Activated CD4-positive, CD25-positive, alpha-beta regulatory T cell treated with anti-CD3 and anti-CD28 coated beads, Interleukin-2, amount 50 U/mL, for 24 hours (primary cell): ENCODE measurements around the gene PDZD2.
"Not testable (repeated sequence)": the region's sequence is repeated elsewhere in the genome, so short reads cannot be mapped to it uniquely, and the experiment has no call there.

Experiments
- ATAC-seq, 2 donors: fragments of 150-1000 bp; cut with Tn5 transposase; one replicate each; pipeline ENCODE4 v1.10.0; 2021; ENCODE audit warnings: mild to moderate bottlenecking in 1 of 2, moderate library complexity in 1 of 2

The PDZD2 gene

DNA sequence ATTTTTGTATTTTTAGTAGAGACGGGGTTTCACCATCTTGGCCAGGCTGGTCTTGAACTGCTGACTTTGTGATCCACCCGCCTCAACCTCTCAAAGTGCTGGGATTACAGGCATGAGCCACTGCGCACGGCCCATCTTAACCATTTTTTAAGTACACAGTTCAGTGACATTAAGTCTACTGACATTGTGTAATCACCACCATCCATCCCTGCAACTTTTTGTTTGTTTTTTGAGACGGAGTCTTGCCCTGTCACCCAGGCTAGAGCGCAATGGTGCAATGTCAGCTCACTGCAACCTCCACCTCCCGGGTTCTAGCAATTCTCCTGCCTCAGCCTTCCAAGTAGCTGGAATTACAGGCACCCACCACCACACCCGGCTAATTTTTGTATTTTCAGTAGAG lies 480.0 kb downstream of the PDZD2 start:
- not testable (repeated sequence) for ATAC-seq

GRCh38 chr5:32123058-32123805 lies 484.3 kb downstream of the PDZD2 start:
- ATAC-seq, result no peak

- ATAC-seq, result no peak
Observed at GRCh38 chr5:32123889-32124676, 485.2 kb downstream of the PDZD2 start.

DNA sequence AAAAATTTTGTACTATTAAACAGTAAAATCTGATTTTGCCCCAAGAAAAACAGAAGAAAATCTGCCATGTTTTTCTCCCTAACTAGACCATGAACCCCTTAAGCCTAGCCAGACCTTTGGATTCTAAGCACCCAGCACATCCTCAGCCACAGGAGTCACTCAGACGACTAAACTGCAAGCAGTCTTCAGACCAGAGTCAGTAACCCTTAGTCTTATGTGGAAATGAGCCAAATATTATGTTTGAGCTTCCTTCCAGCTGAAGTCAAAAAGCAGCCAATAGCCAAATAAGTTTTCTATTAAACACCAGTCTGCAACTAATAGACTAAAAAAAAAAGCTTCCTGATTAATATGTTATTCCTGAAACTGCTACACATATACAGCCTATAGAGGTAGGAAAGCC lies 487.8 kb downstream of the PDZD2 start:
- ATAC-seq, result no peak

DNA sequence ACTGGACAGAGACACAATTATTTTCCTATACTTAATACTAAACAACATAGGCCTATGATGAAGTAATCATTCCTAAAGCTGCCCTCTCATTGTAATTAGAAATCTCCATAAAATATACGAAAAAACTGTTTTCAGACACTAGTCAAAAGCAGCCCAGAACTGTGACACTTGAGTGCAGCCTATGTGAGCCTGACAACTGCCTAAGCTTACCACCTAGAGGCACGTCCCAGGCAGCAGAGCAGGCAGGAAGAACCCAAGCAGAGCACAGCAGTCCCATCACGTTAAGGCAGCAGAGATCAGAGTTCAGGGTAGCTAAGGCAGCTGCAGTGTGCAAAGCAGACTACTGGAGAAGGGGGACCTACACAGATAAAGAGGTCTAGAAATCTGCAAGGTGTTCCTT lies 488.8 kb downstream of the PDZD2 start:
- ATAC-seq, result no peak

DNA sequence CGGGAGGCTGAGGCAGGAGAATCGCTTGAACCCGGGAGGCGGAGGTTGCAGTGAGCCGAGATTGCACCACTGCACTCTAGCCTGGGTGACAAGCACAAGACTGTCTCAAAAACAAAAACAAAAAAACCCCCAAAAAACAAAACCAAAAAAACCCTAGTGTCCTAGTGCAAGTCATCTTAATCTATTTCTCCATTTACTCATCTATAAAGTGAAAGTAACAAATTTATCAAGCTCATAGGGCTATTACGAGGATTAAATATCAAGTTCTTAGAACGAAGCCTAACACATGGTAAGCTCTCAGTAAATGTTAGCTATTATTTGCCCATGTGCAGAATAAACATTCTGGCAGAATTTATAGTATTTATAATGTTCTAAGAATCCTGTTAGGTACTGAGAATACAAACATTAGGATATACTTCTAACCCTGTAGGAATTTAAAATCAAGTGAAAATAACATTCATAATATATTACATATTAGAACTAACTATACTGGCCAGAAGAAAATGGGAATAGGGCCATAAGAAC lies 490.2 kb downstream of the PDZD2 start:
- peak; percentile 83 to 91 for ATAC-seq

DNA sequence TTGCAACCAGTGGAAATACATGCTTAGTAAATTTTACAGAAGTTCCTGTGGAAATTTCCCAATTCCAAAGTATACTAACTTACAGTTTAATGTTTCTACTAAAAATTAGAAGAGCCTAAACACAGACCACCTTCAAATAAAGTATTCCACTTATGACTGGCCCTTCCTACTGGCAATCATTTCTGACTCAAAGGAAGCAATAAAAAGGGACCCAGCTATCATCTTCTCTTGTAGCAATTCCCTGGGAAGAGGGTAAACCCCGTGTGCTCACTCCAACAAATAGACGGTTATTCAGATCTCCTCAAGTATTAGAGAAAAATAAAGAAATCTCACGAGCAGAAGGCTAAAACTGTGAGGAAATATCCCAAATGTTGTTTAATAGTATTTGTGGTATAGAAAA lies 491.9 kb downstream of the PDZD2 start:
- ATAC-seq, result no peak

DNA sequence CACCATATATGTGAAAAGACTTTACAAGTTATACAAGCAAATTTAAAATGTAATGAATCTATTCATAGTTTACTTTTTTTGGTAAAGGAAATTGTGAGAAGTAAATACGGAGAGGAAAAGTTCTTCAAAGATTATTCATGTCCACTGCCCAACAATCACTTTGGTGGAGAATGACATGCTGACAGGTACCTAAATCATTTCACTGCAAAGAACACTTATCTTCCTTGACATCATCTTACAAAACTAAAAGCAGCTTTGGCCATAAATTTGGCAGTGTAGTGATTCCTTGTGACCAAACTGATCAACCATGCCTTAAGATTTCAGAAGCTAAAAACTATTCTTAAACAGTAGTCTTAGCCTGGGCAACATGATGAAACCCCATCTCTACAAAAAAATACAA lies 492.7 kb downstream of the PDZD2 start:
- ATAC-seq, result no peak

GRCh38 chr5:32132757-32133156 lies 493.8 kb downstream of the PDZD2 start:
- ATAC-seq, result no peak

- no peak for ATAC-seq
Observed at GRCh38 chr5:32135086-32135485, 496.2 kb downstream of the PDZD2 start.

GRCh38 chr5:32136342-32136741 lies 497.4 kb downstream of the PDZD2 start:
- no peak for ATAC-seq

DNA sequence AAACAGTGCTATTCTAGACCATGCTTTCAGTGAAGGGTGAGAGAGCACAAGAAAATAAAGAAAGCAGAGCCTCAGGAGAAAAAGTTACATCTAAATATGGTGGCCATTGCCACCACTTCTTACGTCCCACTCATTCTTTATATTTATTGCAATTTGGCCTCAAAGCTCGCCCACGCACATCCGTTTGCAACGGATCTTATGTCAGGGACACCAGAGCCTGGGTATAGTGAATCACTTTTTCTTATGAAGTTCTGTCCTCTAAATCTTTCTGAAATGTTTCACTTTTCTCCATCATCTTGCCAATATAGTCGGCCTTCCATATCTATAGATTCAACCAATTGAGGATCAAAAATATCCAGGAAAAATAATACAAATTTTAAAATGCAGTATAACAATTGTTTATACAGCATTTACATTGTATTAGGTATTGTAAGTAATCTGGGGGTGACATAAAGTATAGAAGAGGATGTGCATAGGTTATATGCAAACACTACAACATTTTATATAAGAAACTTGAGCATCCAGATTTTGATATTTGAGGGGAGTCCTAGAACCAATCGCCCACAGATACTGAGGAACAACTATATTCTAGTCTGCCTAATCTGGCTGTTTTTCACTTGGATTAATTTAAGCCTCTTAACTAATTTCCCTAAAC lies 500.0 kb downstream of the PDZD2 start:
- peak; percentile 79 to 83 for ATAC-seq

- no peak for ATAC-seq
Observed at GRCh38 chr5:32143617-32144377, 504.9 kb downstream of the PDZD2 start.

- no peak for ATAC-seq
Observed at GRCh38 chr5:32144378-32145207, 505.7 kb downstream of the PDZD2 start.

GRCh38 chr5:32145378-32145777 lies 506.4 kb downstream of the PDZD2 start:
- no peak for ATAC-seq

DNA sequence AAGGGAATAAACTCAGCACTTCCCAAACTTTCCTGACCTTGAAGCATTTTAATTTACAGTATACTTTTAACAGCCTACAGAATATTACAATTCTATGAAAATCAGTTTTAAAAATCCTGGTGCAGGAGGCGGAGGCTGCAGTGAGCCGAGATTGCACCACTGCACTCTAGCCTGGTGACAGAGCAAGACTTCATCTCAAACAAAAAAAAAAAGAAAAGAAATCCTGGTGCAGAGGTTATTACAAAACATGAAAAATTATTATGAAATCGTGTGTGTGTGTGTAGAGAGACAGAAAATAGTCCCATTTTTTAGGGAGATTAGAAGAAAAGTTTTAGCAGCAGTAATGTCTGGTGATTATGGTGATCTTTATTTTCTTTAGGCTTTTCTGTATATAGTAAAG lies 508.3 kb downstream of the PDZD2 start:
- ATAC-seq, result no peak

- ATAC-seq, result no peak
Observed at GRCh38 chr5:32147959-32148358, 509.0 kb downstream of the PDZD2 start.

DNA sequence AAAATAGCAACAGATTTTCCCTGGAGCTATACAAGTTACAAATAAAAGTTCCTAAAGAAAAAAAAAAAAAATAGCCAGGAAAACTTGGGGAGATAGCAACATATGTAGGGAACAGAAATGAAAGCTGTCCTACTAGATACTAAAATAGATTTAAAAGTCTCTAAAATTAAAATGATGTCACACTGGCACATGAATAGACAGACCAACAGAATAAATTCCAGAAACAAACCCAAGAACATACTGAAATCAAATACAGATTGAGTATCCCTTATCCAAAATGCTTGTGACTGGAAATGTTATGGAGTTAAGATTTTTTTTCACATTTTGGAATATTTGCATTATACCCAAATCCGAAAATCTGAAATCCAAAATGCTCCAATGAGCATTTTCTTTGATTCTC lies 511.4 kb downstream of the PDZD2 start:
- no peak for ATAC-seq

DNA sequence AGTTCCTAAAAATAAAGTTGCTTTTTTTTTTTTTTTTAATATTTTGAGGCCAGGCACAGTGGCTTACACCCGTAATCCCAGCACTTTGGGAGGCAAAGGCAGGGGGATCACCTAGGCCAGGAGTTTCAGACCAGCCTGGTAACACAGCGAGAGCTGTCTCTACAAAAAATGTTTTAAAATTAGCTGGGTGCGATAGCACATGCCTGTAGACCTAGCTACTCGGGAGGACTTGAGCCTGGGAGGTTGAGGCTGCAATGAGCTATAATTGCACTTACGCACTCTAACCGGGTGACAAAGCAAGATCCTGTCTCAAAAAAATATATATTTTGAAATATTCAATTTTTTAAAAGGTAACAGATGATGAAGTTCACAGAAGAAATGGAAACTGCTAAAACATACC lies 512.3 kb downstream of the PDZD2 start:
- no peak for ATAC-seq

DNA sequence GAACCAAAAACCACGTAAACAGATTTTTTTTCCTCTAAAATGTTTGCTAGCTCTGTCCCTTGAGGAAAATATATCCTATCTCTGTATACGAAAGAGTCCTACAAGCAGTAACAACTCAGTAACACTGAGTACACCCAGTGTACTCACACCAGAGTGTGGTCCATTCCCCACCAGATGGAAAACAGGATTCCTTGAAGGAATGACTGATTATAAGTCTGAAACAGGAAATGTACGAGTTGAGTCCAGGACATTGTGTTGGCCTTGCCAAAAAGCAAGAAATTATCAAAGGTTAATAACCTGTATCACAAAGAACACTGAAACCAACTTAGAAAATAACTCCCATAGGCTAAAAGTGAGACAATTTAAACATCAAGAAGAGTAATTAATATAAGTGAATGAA lies 514.8 kb downstream of the PDZD2 start:
- ATAC-seq, result no peak

DNA sequence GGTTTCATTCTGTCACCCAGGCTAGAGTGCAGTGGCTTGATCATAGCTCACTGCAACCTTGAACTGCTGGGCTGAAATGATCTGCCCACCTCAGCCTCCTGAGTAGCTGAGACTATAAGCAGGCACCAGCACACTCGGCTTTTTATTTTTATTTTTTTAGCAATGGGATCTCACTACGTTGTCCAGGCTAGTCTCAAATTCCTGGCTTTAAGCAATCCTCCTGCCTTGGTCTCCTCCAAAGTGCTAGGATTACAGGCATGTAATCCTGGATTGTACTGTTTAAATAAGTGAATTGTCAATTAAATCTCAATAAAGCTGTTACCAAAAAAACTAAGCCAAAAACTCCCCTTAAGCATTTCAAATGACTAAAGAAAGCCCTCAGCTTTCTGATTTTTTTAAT lies 516.3 kb downstream of the PDZD2 start:
- ATAC-seq, result no peak

DNA sequence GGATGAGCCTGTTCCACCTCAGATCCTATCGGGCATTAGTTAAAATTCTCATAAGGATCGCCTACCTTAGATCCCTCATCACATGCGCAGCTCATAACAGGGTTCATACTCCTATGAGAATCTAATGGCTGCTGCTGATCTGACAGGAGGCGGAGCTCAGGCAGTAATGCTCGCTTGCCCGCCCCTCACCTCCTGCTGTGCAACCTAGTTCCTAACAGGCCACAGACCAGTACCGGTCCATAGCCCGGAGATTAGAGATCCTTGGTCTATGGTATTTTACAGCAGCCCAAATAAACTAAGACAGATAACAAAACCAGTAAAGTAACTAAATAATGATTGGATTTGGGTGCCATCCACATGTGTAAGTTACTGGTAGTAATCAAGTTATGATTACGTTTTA lies 517.7 kb downstream of the PDZD2 start:
- ATAC-seq, result no peak
